GM21825 (cell line): ENCODE measurements around the gene PEX3.
A peak's percentile ranks its signal among the peaks of the same experiment; 100 is the strongest.

ENCODE experiments used
- ATAC-seq: cut with Tn5 transposase; IDR thresholded peaks from one replicate; pipeline ENCODE4 v1.9.1; 2021; ENCODE audit warnings: mild to moderate bottlenecking, moderate library complexity; ENCODE audit not compliant: unreplicated experiment

Gene PEX3

GRCh38 chr6:143536461-143536865, 85.9 kb downstream of the PEX3 start:
- peak; percentile 69 for ATAC-seq

DNA sequence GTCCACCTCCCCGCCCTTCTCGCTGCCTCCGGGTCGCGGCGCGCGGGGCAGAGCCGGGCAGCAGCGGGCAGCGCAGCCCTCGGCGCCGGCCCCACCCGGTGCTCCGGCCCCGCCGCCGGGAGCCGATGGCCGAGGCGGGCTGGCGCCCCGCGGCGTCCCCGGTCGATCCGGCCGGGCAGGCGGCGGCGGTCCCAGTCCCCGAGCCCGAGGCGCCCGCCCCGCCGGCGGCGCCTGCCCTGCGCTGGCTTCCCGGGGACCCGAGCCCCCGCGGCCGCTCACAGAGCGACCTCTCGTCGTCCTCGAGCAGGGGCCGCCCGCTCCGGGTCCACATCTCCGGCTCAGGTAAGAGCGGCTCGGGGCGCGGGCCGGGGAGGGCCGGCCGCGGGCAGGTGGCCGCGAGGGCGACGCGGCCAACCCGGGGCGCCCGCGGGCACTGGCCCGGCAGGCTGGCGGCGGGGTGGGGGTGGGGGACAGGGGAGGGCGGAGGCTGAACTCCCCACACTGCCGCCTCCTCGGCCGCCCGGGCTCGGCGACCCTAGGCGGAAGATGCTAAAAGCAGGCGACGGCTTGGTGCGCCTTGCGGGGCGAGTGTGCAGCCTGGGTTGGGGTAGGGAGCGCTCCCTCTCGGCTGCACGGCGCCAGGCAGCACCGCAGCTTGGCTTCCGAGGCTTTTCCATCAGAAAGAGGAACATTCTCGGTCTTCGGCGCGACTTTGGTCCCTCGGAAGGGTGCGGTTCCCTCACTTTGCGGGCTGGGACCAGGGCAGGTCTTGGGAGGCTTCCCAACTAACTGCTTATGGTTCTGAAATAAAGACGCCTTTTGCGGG, 86.5 kb downstream of the PEX3 start:
- peak; percentile 77 for ATAC-seq

DNA sequence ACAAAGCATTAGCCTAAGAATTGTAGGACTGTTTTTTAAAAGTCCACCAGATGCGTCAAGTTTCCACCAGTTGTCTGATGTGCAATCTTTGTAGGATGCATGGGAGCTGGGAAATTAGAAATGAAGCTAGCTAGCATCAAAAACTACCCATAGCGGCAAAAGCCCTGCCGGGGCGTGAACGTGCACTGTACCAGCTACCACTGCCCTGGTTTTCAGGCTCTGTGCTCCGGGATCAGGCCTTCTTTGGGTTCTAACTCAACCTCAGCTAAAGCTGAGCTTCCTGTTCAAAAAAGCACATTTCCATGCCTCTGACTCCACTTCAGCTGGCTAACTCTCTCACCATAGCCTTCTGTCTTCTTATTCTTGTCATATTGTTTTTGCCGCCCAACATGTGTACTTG, 87.8 kb downstream of the PEX3 start:
- ATAC-seq: no peak

DNA sequence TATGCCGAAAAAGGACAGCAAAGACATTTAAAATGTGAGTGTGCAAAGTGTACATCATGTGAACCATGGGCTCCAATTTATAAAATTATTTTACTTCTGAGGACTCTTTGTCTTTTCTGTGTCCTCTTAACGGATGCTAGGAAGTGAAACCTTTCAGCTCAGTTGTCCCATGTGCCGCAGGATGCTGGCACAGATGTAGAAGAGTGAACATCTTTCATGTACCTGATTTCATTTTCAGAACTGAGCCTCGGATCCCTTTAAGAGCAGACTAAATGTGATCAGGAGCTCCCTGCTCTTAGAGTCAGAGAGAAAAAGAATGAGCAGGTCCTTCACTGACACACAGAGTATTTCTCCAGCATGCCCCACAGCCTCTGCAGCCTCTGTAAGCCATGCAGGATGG, 88.5 kb downstream of the PEX3 start:
- ATAC-seq: no peak

DNA sequence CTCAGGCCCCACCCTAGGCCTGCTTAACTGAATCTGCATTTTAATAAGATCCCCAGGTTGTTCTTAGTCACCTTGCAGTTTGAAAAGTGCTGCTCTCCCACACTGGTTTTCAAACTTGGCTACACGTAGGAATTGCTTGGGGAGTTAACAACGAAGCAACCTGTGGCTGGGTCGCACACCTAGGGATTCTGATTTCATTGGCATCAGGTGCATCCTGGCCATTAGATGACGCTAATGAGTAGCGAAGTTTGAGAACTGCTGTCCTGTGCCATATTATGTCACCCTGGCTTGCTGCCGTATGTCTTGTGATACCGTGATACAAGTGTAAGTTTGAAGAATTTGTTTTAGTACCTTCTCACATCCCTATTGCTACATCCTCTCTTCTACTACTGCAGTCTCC, 89.1 kb downstream of the PEX3 start:
- no peak for ATAC-seq

DNA sequence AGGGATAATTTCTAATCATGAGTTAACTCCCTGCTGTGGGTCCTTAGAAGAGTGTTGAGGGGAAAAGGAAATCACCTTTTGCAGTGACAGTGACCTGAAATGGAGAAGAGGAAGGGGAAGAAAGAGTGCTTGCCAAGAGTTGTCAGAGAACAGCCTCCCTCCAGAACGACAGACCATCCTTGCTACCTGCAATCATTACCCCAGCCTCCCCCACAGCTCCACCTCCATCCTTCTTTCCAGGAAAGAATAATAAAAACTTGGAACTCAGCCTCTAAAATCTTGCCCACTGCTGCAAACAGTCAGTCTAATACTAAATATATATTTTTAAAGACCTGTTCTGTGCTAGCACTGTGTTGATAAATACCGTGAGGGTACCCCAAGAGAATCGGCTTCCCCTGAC, 89.6 kb downstream of the PEX3 start:
- ATAC-seq: no peak
